ENCODE measurements around the gene CHRNB2.

GRCh38 chr1:154609398-154610380 lies 42.1 kb downstream of the CHRNB2 start:
- TF ChIP-seq EP300 (IDR thresholded peaks at IDR 0.05; ENCODE audit: borderline replicate concordance in 1 of 2, low read depth in 2 of 2, low read length in 2 of 2) (no peak), ATF3 (IDR thresholded peaks at IDR 0.05; ENCODE audit: insufficient read depth, low read depth, low read length) (no peak), CTCF (IDR thresholded peaks at IDR 0.05; ENCODE audit: control extremely low read depth in 1 of 3, insufficient read depth in 1 of 3, low read depth in 1 of 3, low read length in 3 of 3) (no peak), YY1 (IDR thresholded peaks at IDR 0.05; ENCODE audit: low read depth, low read length) (no peak; the same call in 1 of the 2 replicates), NRF1 (IDR thresholded peaks at IDR 0.05; ENCODE audit: low read depth, low read length) (no peak), E2F6 (IDR thresholded peaks at IDR 0.05) (no peak), SP2 (IDR thresholded peaks at IDR 0.05; ENCODE audit: low read length) (no peak)

Data from H1 (cell line).